ENCODE results near the gene ZFP64.
"Not testable (repeated sequence)": the region's sequence is repeated elsewhere in the genome, so short reads cannot be mapped to it uniquely, and the experiment has no call there.

The ZFP64 gene

GRCh38 chr20:52191132-52191915 lies at the start of gene ZFP64:
Gene ZFP64 (minus strand): TSS chr20:52191779. CDS start chr20:52191636, 143 bp downstream.
- peak; percentile 89 for DNase-seq (ENCODE audit: low spot score)

GRCh38 chr20:52240802-52241201 lies 49.2 kb upstream of the ZFP64 start:
- DNase-seq (ENCODE audit: low spot score): no peak

- no peak for DNase-seq (ENCODE audit: low spot score)
Measured at GRCh38 chr20:52239102-52239501, 47.5 kb upstream of the ZFP64 start.

- no peak for DNase-seq (ENCODE audit: low spot score)
Measured at GRCh38 chr20:52236292-52236691, 44.7 kb upstream of the ZFP64 start.

GRCh38 chr20:52235129-52235528 lies 43.5 kb upstream of the ZFP64 start:
- no peak for DNase-seq (ENCODE audit: low spot score)

GRCh38 chr20:52234302-52235045 lies 42.9 kb upstream of the ZFP64 start:
- no peak for DNase-seq (ENCODE audit: low spot score)

- no peak for DNase-seq (ENCODE audit: low spot score)
Measured at GRCh38 chr20:52231230-52231746, 39.7 kb upstream of the ZFP64 start.

- DNase-seq (ENCODE audit: low spot score): no peak
Measured at GRCh38 chr20:52230409-52230808, 38.8 kb upstream of the ZFP64 start.

GRCh38 chr20:52229346-52229745 lies 37.8 kb upstream of the ZFP64 start:
- DNase-seq (ENCODE audit: low spot score): not testable (repeated sequence)

GRCh38 chr20:52226370-52226769 lies 34.8 kb upstream of the ZFP64 start:
- DNase-seq (ENCODE audit: low spot score): no peak

GRCh38 chr20:52224920-52225319 lies 33.3 kb upstream of the ZFP64 start:
- no peak for DNase-seq (ENCODE audit: low spot score)

- not testable (repeated sequence) for DNase-seq (ENCODE audit: low spot score)
Measured at GRCh38 chr20:52221362-52221761, 29.8 kb upstream of the ZFP64 start.

- not testable (repeated sequence) for DNase-seq (ENCODE audit: low spot score)
Measured at GRCh38 chr20:52220891-52221290, 29.3 kb upstream of the ZFP64 start.

- no peak for DNase-seq (ENCODE audit: low spot score)
Measured at GRCh38 chr20:52219441-52219840, 27.9 kb upstream of the ZFP64 start.

- DNase-seq (ENCODE audit: low spot score): no peak
Measured at GRCh38 chr20:52217689-52218395, 26.3 kb upstream of the ZFP64 start.

GRCh38 chr20:52213995-52214394 lies 22.4 kb upstream of the ZFP64 start:
- no peak for DNase-seq (ENCODE audit: low spot score)

GRCh38 chr20:52212943-52213342 lies 21.4 kb upstream of the ZFP64 start:
- DNase-seq (ENCODE audit: low spot score): no peak

GRCh38 chr20:52210037-52210990 lies 18.7 kb upstream of the ZFP64 start:
- DNase-seq (ENCODE audit: low spot score): no peak

GRCh38 chr20:52209154-52209571 lies 17.6 kb upstream of the ZFP64 start:
- no peak for DNase-seq (ENCODE audit: low spot score)

- DNase-seq (ENCODE audit: low spot score): no peak
Measured at GRCh38 chr20:52207020-52207810, 15.6 kb upstream of the ZFP64 start.
